ENCODE data around the gene KIF16B. TPM values are rescaled to one million over a fixed set of nuclear protein-coding genes. Genes with fewer than 3 reads are reported as not detected.

The KIF16B gene
- total RNA-seq, 6 donors from 2014 or later: 18.4 to 114 (median 26.3) TPM

- WGBS, 2 donors: 59 to 97% methylated on average over 4 of the region's 4 CpGs
- TF ChIP-seq POLR2AphosphoS5 (IDR thresholded peaks at IDR 0.05) (no peak), POLR2A (IDR thresholded peaks at IDR 0.05) (no peak), EP300 (IDR thresholded peaks at IDR 0.05) (no peak)
- TF ChIP-seq, protein P1, sequence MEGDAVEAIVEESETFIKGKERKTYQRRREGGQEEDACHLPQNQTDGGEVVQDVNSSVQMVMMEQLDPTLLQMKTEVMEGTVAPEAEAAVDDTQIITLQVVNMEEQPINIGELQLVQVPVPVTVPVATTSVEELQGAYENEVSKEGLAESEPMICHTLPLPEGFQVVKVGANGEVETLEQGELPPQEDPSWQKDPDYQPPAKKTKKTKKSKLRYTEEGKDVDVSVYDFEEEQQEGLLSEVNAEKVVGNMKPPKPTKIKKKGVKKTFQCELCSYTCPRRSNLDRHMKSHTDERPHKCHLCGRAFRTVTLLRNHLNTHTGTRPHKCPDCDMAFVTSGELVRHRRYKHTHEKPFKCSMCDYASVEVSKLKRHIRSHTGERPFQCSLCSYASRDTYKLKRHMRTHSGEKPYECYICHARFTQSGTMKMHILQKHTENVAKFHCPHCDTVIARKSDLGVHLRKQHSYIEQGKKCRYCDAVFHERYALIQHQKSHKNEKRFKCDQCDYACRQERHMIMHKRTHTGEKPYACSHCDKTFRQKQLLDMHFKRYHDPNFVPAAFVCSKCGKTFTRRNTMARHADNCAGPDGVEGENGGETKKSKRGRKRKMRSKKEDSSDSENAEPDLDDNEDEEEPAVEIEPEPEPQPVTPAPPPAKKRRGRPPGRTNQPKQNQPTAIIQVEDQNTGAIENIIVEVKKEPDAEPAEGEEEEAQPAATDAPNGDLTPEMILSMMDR (IDR thresholded peaks at IDR 0.05): no peak
- DNase-seq (no peak), ATAC-seq (ENCODE audit: low FRiP score in 2 of 2) (no peak)
- Histone ChIP-seq H3K4me1 (peaks cover 0 to 3% (median 0%) of the 10 kb centered on the region in 4 donors), H3K27ac (no peak overlapping the region), H3K9me3 (no peaks in the 10 kb centered on the region), H3K36me3 (peaks cover 0 to 7% (median under 1%) of the 10 kb centered on the region in 4 donors), H3K27me3 (no peaks in the 10 kb centered on the region), H3K4me3 (no peak overlapping the region)
These were observed 178.5 kb downstream of the KIF16B start for GRCh38 chr20:16394784-16395183.

DNA sequence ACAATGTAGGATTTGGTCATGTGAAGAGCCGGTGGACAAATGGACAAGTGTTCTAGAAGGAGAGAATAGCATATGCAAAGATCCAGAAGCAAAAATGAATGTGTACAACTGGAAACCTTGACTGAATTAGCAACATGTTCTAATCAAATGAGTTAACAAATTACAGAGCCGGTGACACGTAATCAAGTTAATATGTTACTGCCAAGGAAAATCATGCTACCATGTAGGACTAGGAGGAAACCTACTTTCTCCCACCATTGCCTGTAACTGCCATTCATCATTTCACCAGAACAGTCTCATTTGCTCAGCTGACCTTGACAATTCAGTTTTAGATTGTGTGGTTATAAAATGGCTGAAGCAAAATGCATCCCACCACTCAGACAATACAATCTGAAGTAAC, 179.4 kb downstream of the KIF16B start:
- TF ChIP-seq EP300 (IDR thresholded peaks at IDR 0.05): no peak
- TF ChIP-seq, protein P1 (IDR thresholded peaks at IDR 0.05): no peak
- TF ChIP-seq POLR2A (IDR thresholded peaks at IDR 0.05): no peak
- no peak for TF ChIP-seq POLR2AphosphoS5 (IDR thresholded peaks at IDR 0.05)
- Histone ChIP-seq H3K4me1 (peaks cover 0 to 3% (median 0%) of the 10 kb centered on the region in 4 donors), H3K9me3 (no peaks in the 10 kb centered on the region), H3K27me3 (no peaks in the 10 kb centered on the region), H3K27ac (no peak overlapping the region), H3K36me3 (no peaks in the 10 kb centered on the region), H3K4me3 (no peak overlapping the region)
- DNase-seq (no peak), ATAC-seq (ENCODE audit: low FRiP score in 2 of 2) (no peak)
- WGBS, 2 donors: 63 to 99% methylated on average over 3 of the region's 3 CpGs

DNA sequence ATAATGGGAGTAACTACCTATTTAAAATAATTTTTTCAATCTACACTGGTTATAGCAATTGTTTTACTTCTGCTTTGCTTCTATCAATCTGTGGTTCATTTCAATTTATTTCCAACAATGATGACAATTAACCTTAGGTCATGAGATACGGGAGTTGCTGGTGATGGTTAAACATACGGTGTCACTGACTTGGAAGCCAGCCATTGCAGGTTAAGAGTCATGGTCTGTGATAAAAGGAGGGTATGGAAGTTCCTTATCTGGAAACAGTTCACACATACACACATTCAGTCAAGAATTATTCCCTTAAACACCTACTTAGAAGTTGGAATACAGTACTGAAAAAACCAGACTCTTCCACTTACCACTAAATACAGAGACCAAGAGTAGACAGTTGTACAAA, 180.0 kb downstream of the KIF16B start:
- peaks cover 0 to 3% (median 0%) of the 10 kb centered on the region in 4 donors for H3K4me1 ChIP-seq
- DNase-seq (no peak), ATAC-seq (ENCODE audit: low FRiP score in 2 of 2) (no peak)
- TF ChIP-seq EP300 (IDR thresholded peaks at IDR 0.05): no peak
- TF ChIP-seq POLR2AphosphoS5 (IDR thresholded peaks at IDR 0.05): no peak
- no peak for TF ChIP-seq POLR2A (IDR thresholded peaks at IDR 0.05)
- TF ChIP-seq, protein P1 (IDR thresholded peaks at IDR 0.05): no peak
- H3K36me3 ChIP-seq: no peaks in the 10 kb centered on the region
- H3K27me3 ChIP-seq: no peaks in the 10 kb centered on the region
- H3K27ac ChIP-seq: no peak overlapping the region
- no peaks in the 10 kb centered on the region for H3K9me3 ChIP-seq
- WGBS, 2 donors: 62 to 74% methylated on average over 2 of the region's 2 CpGs
- H3K4me3 ChIP-seq: no peak overlapping the region

DNA sequence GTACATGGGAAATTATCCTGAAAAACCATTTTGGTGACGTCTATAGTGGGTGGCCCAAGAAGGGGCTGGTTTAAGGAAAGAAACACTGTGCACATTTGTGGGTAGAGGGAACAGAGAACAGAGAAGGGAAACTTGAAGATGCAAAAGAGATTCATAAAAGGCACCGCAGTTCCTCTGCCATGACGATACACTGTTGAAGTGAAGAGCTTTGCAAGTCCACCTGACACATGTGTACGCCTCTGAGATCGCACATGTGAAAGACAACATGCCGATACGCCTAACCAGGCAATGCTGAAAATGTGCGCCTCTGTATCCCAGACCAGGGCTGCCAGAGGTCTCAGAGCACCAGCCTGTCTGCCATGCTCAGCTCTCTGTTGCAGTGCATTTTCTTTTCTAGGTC, 180.9 kb downstream of the KIF16B start:
- 90 to 97% methylated on average over 7 to 8 of the region's 8 CpGs for WGBS, 2 donors
- DNase-seq (no peak), ATAC-seq (ENCODE audit: low FRiP score in 2 of 2) (no peak)
- Histone ChIP-seq H3K27ac (no peak overlapping the region), H3K4me1 (no peaks in the 10 kb centered on the region), H3K9me3 (no peaks in the 10 kb centered on the region), H3K36me3 (no peaks in the 10 kb centered on the region), H3K4me3 (no peak overlapping the region), H3K27me3 (no peaks in the 10 kb centered on the region)
- TF ChIP-seq, protein P1 (IDR thresholded peaks at IDR 0.05): no peak
- TF ChIP-seq POLR2AphosphoS5 (IDR thresholded peaks at IDR 0.05) (no peak), EP300 (IDR thresholded peaks at IDR 0.05) (no peak), POLR2A (IDR thresholded peaks at IDR 0.05) (no peak)

DNA sequence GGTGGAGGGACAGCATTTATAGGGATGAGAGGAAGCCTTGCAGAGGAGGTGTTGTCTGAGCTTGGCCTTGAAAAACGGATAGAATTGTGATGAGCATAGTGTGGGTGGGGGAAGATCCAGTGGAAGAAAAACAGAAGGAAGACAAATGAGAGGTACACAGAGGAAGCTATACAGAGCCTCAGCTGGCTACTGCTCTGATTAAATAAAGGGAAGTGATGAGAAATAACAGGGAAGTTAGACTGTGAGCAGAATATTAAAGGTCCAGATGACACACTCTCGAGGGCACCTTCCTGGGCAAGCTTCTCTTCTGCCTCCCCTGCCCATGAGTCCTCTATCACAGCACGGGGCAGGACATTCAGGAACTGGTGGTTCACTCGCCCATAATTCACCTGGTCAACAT, 182.3 kb downstream of the KIF16B start:
- Histone ChIP-seq H3K4me1 (no peaks in the 10 kb centered on the region), H3K36me3 (no peaks in the 10 kb centered on the region), H3K27ac (no peak overlapping the region), H3K4me3 (no peak overlapping the region), H3K27me3 (no peaks in the 10 kb centered on the region), H3K9me3 (no peaks in the 10 kb centered on the region)
- ATAC-seq (ENCODE audit: low FRiP score in 2 of 2) (peak; percentile 51 to 80), DNase-seq (no peak)
- 69 to 71% methylated on average over 4 of the region's 4 CpGs for WGBS, 2 donors
- TF ChIP-seq, protein P1 (IDR thresholded peaks at IDR 0.05): no peak
- TF ChIP-seq POLR2A (IDR thresholded peaks at IDR 0.05) (no peak), EP300 (IDR thresholded peaks at IDR 0.05) (no peak), POLR2AphosphoS5 (IDR thresholded peaks at IDR 0.05) (no peak)
